NCI-H2029 (cell line): ENCODE measurements around the gene DMXL1.

ENCODE experiments used
- DNase-seq: peaks from one replicate; lab custom pipeline; 2025; lab: John Stamatoyannopoulos, UW

DMXL1 gene

GRCh38 chr5:119070828-119071560 is at the start of gene DMXL1:
TSS of gene DMXL1 (plus strand) at chr5:119071087. CDS start at chr5:119071570, 483 bp downstream.
- peak; percentile 99 for DNase-seq

GRCh38 chr5:119021149-119021732 is 49.6 kb upstream of the DMXL1 start:
- DNase-seq, result no peak

- DNase-seq, result no peak
Measured at GRCh38 chr5:119022017-119022745, 48.7 kb upstream of the DMXL1 start.

- no peak for DNase-seq
Measured at GRCh38 chr5:119022773-119023172, 48.1 kb upstream of the DMXL1 start.

- no peak for DNase-seq
Measured at GRCh38 chr5:119028575-119028974, 42.3 kb upstream of the DMXL1 start.

GRCh38 chr5:119031011-119031886 is 39.6 kb upstream of the DMXL1 start:
- no peak for DNase-seq

- DNase-seq, result no peak
Measured at GRCh38 chr5:119031905-119032304, 39.0 kb upstream of the DMXL1 start.

- DNase-seq, result no peak
Measured at GRCh38 chr5:119032656-119033055, 38.2 kb upstream of the DMXL1 start.

GRCh38 chr5:119033135-119033534 is 37.8 kb upstream of the DMXL1 start:
- no peak for DNase-seq

GRCh38 chr5:119036101-119036762 is 34.7 kb upstream of the DMXL1 start:
- DNase-seq, result no peak

- DNase-seq, result no peak
Measured at GRCh38 chr5:119037496-119038215, 33.2 kb upstream of the DMXL1 start.

GRCh38 chr5:119048246-119048645 is 22.6 kb upstream of the DMXL1 start:
- no peak for DNase-seq

- no peak for DNase-seq
Measured at GRCh38 chr5:119049824-119050449, 20.9 kb upstream of the DMXL1 start.

GRCh38 chr5:119054101-119054500 is 16.8 kb upstream of the DMXL1 start:
- DNase-seq, result no peak

- DNase-seq, result no peak
Measured at GRCh38 chr5:119055294-119055693, 15.6 kb upstream of the DMXL1 start.

GRCh38 chr5:119058979-119059529 is 11.8 kb upstream of the DMXL1 start:
- no peak for DNase-seq

GRCh38 chr5:119059740-119060255 is 11.1 kb upstream of the DMXL1 start:
- no peak for DNase-seq

GRCh38 chr5:119063579-119064379 is 7.1 kb upstream of the DMXL1 start:
- no peak for DNase-seq

GRCh38 chr5:119067450-119067849 is 3.4 kb upstream of the DMXL1 start:
- DNase-seq, result no peak
